Cardiac septum (tissue), 1 donor: ENCODE measurements around the gene YWHAE. TPM values are rescaled to one million over a fixed set of nuclear protein-coding genes. Genes with fewer than 3 reads are reported as not detected.
"Not testable (repeated sequence)": the region's sequence is repeated elsewhere in the genome, so short reads cannot be mapped to it uniquely, and the experiment has no call there.

Source experiments
- DNase-seq: peaks from one replicate; pipeline ENCODE4 v3.0.0-alpha.2; 2020; ENCODE audit warnings: low spot score
- intact Hi-C: fragments of 100-400 bp; cut with DNase I; formaldehyde crosslinking; loops from one replicate; pipeline ENCODE4 v1.14.0; 2022
- total RNA-seq: library from RNA; stranded (reverse); fragmentation: NEBNext Ultra II Directional; extraction: Animal tissue kit (Norgen Biotek cat#: 25700); gene quantifications from one replicate; pipeline ENCODE4 v1.2.1, GENCODE V29; 2021
- donor health status: DM: no; HTN: no; CAD: no.

YWHAE gene
- total RNA-seq, 1 donor from 2014 or later, result 582 TPM

- intact Hi-C loops, result no loop called here
- DNase-seq, result no peak
Observed at GRCh38 chr17:1414001-1414574, 14.1 kb upstream of the YWHAE start.

- peak; percentile 85 for DNase-seq
- intact Hi-C loops, result no loop called here
Observed at GRCh38 chr17:1413281-1413791, 13.3 kb upstream of the YWHAE start.

GRCh38 chr17:1412185-1413110, 12.4 kb upstream of the YWHAE start:
- intact Hi-C loops, result no loop called here
- DNase-seq, result no peak

GRCh38 chr17:1402262-1402586, 2.2 kb upstream of the YWHAE start:
- intact Hi-C loops, result no loop called here

GRCh38 chr17:1398931-1399678, 917 bp downstream of the YWHAE start:
- DNase-seq, result peak; percentile 81
- intact Hi-C loops, result loop anchor here (5.0 kb wide), 2 partner anchors 37 to 58 kb away; partner anchors contain the start of gene CRK

More at GRCh38 chr17:1402262-1402586, 2.2 kb upstream of the YWHAE start:
- DNase-seq, result no peak

- intact Hi-C loops, result loop anchor here (5.0 kb wide), 2 partner anchors 36 to 59 kb away; partner anchors contain the start of gene CRK
Observed at GRCh38 chr17:1398028-1398427, 2.0 kb downstream of the YWHAE start.

GRCh38 chr17:1395876-1396665, 4.0 kb downstream of the YWHAE start:
- DNase-seq, result not testable (repeated sequence)
- intact Hi-C loops, result loop anchor here (5.0 kb wide), 2 partner anchors 34 to 61 kb away; partner anchors contain the start of gene CRK

More at GRCh38 chr17:1398028-1398427, 2.0 kb downstream of the YWHAE start:
- no peak for DNase-seq

GRCh38 chr17:1391577-1391976, 8.4 kb downstream of the YWHAE start:
- no peak for DNase-seq
- intact Hi-C loops, result no loop called here

GRCh38 chr17:1390432-1391367, 9.3 kb downstream of the YWHAE start:
- DNase-seq, result no peak
- intact Hi-C loops, result no loop called here

- DNase-seq, intact Hi-C loops: not testable (repeated sequence)
Observed at GRCh38 chr17:1387490-1388227, 12.4 kb downstream of the YWHAE start.

GRCh38 chr17:1386675-1387190, 13.3 kb downstream of the YWHAE start:
- intact Hi-C loops, DNase-seq: not testable (repeated sequence)

- intact Hi-C loops, result no loop called here
- no peak for DNase-seq
Observed at GRCh38 chr17:1386265-1386664, 13.8 kb downstream of the YWHAE start.

- no peak for DNase-seq
- intact Hi-C loops, result no loop called here
Observed at GRCh38 chr17:1385861-1386260, 14.2 kb downstream of the YWHAE start.

GRCh38 chr17:1384905-1385435, 15.1 kb downstream of the YWHAE start:
- DNase-seq, result no peak
- intact Hi-C loops, result no loop called here

GRCh38 chr17:1379930-1380313, 20.1 kb downstream of the YWHAE start:
- no peak for DNase-seq
- intact Hi-C loops, result no loop called here

- intact Hi-C loops, result no loop called here
Observed at GRCh38 chr17:1379208-1379929, 20.7 kb downstream of the YWHAE start.

More at GRCh38 chr17:1379208-1379929, 20.7 kb downstream of the YWHAE start:
- no peak for DNase-seq
